ENCODE results near the gene GPR139. TPM values are rescaled to one million over a fixed set of nuclear protein-coding genes. Genes with fewer than 3 reads are reported as not detected.

Gene GPR139
- total and polyA plus RNA-seq, 9 donors = not detected

DNA sequence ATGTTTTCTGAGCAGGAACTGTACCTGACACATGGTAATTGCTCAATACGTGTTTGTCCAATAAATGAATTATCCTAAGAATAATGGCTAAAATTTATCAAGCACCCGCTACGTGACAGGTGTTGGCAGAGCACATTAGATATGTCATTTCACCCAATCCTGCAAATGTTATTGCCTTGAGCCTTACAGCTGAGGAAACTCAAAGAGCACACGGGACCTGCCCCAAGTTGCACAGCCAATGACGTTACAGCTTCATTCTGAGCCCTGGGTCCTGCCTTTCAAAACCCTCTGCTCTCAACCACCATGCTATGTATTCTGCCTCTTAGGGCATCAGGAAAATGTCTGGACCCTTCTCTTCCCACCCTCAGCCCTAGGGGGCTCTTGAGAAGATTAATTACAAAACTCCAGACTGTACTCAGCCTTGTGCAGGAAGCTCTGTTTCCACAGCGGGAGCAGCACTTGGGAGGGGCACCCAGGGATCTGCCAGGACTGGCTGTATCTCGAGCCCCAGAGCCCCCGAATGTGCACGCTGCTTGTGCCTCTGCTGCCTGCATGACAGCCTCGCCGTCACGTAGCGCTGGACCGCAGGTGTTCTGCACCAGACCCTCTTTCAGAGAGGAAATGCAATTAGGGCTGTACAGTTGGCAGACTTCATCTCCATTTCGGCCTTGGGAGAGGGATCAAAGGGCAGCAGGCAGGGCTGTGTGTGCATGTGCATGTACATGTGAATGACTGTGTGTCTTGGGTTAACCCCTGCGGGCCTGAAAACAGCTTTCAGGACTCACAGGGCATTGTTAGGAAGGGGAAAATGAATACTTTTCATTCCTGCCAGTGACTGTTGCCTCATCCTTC, 71.6 kb downstream of the GPR139 start:
- WGBS, 3 donors = 56 to 70% (median 62%) methylated on average over 16 of the region's 16 CpGs
- intact Hi-C loops (cut with DNase I) = no loop called here
- no peak for DNase-seq

DNA sequence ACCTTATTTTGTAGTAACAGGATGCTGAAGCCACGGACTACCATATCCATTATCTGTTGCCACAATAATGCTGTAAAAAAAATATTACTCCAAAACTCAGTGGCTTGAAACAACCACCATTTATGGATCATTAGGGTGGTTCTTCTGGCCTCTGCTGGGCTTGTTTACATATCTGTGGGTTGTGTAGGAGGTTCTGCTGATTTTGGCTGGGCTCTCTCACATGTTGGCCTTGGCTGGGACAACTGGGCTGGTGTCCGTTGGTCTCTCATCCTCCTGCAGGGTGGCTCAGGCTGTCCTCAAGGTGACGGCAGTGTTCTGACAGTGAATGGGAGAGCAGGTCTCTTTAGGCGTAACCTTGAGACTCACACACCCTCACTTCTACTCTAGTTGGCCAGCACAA, 76.0 kb downstream of the GPR139 start:
- intact Hi-C loops (cut with DNase I) = no loop called here
- no peak for DNase-seq
- no peaks in the 10 kb centered on the region for H3K27me3 ChIP-seq
- H3K4me1 ChIP-seq (ENCODE audit: insufficient read depth) = no peaks in the 10 kb centered on the region
- no peaks in the 10 kb centered on the region for H3K9me3 ChIP-seq
- H3K27ac ChIP-seq = no peak overlapping the region
- no peak overlapping the region for H3K4me3 ChIP-seq
- no peak for TF ChIP-seq CTCF (IDR thresholded peaks at IDR 0.05)
- TF ChIP-seq EP300 (IDR thresholded peaks at IDR 0.05) = no peak
- TF ChIP-seq POLR2A (IDR thresholded peaks at IDR 0.05) = no peak
- WGBS, 3 donors = 23 to 31% (median 27%) methylated on average over 4 of the region's 4 CpGs
- no peaks in the 10 kb centered on the region for H3K36me3 ChIP-seq

More for the DNA sequence above, 71.6 kb downstream of the GPR139 start:
- H3K9me3 ChIP-seq = no peaks in the 10 kb centered on the region
- no peak overlapping the region for H3K27ac ChIP-seq
- no peaks in the 10 kb centered on the region for H3K36me3 ChIP-seq
- TF ChIP-seq CTCF (IDR thresholded peaks at IDR 0.05) = no peak
- no peak for TF ChIP-seq POLR2A (IDR thresholded peaks at IDR 0.05)
- no peak for TF ChIP-seq EP300 (IDR thresholded peaks at IDR 0.05)
- no peak overlapping the region for H3K4me3 ChIP-seq
- no peaks in the 10 kb centered on the region for H3K4me1 ChIP-seq (ENCODE audit: insufficient read depth)
- no peaks in the 10 kb centered on the region for H3K27me3 ChIP-seq

- intact Hi-C loops (cut with DNase I) = no loop called here
- Histone ChIP-seq H3K36me3 (no peaks in the 10 kb centered on the region), H3K9me3 (no peaks in the 10 kb centered on the region), H3K4me3 (no peak overlapping the region), H3K4me1 (ENCODE audit: insufficient read depth) (no peaks in the 10 kb centered on the region), H3K27ac (no peak overlapping the region), H3K27me3 (no peaks in the 10 kb centered on the region)
- WGBS, 3 donors = 79 to 83% (median 79%) methylated on average over 2 of the region's 2 CpGs
- no peak for TF ChIP-seq EP300 (IDR thresholded peaks at IDR 0.05)
- no peak for TF ChIP-seq CTCF (IDR thresholded peaks at IDR 0.05)
- no peak for TF ChIP-seq POLR2A (IDR thresholded peaks at IDR 0.05)
- no peak for DNase-seq
These were observed 76.4 kb downstream of the GPR139 start for GRCh38 chr16:19997264-19997663.

GRCh38 chr16:19994466-19995170, 79.1 kb downstream of the GPR139 start:
- no peak overlapping the region for H3K4me3 ChIP-seq

More at GRCh38 chr16:19994466-19995170, 79.1 kb downstream of the GPR139 start:
- intact Hi-C loops (cut with DNase I) = no loop called here
- no peak for TF ChIP-seq CTCF (IDR thresholded peaks at IDR 0.05)
- TF ChIP-seq POLR2A (IDR thresholded peaks at IDR 0.05) = no peak
- Histone ChIP-seq H3K36me3 (no peaks in the 10 kb centered on the region), H3K9me3 (no peaks in the 10 kb centered on the region), H3K27me3 (no peaks in the 10 kb centered on the region), H3K4me1 (ENCODE audit: insufficient read depth) (no peaks in the 10 kb centered on the region), H3K27ac (no peak overlapping the region)
- no peak for DNase-seq
- 75 to 85% (median 78%) methylated on average over 17 of the region's 17 CpGs for WGBS, 3 donors
